Measurements from ENCODE around the gene PLCB1.

Gene PLCB1

GRCh38 chr20:8756410-8756809 is 624.3 kb downstream of the PLCB1 start:
- TF ChIP-seq TAF1 (IDR thresholded peaks at IDR 0.05; ENCODE audit: borderline replicate concordance, low read depth, low read length) (no peak), POLR2AphosphoS5 (IDR thresholded peaks at IDR 0.05; ENCODE audit: low read depth, low read length) (no peak), POLR2A (IDR thresholded peaks at IDR 0.05; ENCODE audit: low read depth, low read length) (no peak)
- no peak for DNase-seq (ENCODE audit: insufficient read length)
- FAIRE-seq: no peak

GRCh38 chr20:8757146-8757545 is 625.1 kb downstream of the PLCB1 start:
- no peak for FAIRE-seq
- TF ChIP-seq TAF1 (IDR thresholded peaks at IDR 0.05; ENCODE audit: borderline replicate concordance, low read depth, low read length) (no peak), POLR2AphosphoS5 (IDR thresholded peaks at IDR 0.05; ENCODE audit: low read depth, low read length) (no peak), POLR2A (IDR thresholded peaks at IDR 0.05; ENCODE audit: low read depth, low read length) (no peak)
- no peak for DNase-seq (ENCODE audit: insufficient read length)

DNA sequence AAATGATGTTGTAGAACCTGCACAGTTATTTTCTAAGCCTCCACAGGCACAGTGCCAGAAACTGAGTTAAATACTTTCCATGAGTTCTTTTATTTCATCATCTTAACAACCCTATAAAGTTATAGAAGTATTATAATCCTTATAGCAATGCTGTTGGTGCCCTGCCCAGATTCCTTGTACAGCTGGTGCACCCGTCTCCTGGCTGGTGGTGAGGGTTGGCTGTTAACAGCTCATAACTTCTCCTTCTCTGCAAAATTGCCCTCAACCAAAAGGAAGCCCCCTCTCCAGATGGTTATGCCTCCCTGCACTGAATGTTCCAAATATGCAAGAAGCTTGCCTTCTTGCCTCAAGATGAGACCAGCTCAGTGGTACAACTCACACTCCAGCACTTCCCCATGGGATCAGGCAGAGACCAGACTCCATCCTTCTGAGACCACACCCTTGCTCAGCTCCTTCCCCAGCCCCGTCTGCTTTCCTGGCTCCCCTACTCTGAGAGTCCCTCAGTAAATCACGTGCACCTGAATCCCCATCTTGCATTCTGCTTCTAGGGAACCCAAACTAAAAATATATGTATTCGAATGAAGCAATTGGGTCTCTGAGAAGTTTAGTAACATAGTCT is 632.4 kb downstream of the PLCB1 start:
- no peak for FAIRE-seq
- no peak for DNase-seq (ENCODE audit: insufficient read length)
- no peak for TF ChIP-seq TAF1 (IDR thresholded peaks at IDR 0.05; ENCODE audit: borderline replicate concordance, low read depth, low read length)
- TF ChIP-seq POLR2A (IDR thresholded peaks at IDR 0.05; ENCODE audit: low read depth, low read length): no peak
- no peak for TF ChIP-seq POLR2AphosphoS5 (IDR thresholded peaks at IDR 0.05; ENCODE audit: low read depth, low read length)

GRCh38 chr20:8766868-8767390 is 634.9 kb downstream of the PLCB1 start:
- DNase-seq (ENCODE audit: insufficient read length) (no peak), FAIRE-seq (no peak)
- TF ChIP-seq POLR2A (IDR thresholded peaks at IDR 0.05; ENCODE audit: low read depth, low read length) (no peak), POLR2AphosphoS5 (IDR thresholded peaks at IDR 0.05; ENCODE audit: low read depth, low read length) (no peak), TAF1 (IDR thresholded peaks at IDR 0.05; ENCODE audit: borderline replicate concordance, low read depth, low read length) (no peak)

GRCh38 chr20:8774412-8774811 is 642.3 kb downstream of the PLCB1 start:
- no peak for FAIRE-seq
- no peak for DNase-seq (ENCODE audit: insufficient read length)
- TF ChIP-seq POLR2A (IDR thresholded peaks at IDR 0.05; ENCODE audit: low read depth, low read length) (no peak), POLR2AphosphoS5 (IDR thresholded peaks at IDR 0.05; ENCODE audit: low read depth, low read length) (no peak), TAF1 (IDR thresholded peaks at IDR 0.05; ENCODE audit: borderline replicate concordance, low read depth, low read length) (no peak)

GRCh38 chr20:8777911-8778310 is 645.8 kb downstream of the PLCB1 start:
- FAIRE-seq: no peak
- no peak for DNase-seq (ENCODE audit: insufficient read length)
- TF ChIP-seq POLR2A (IDR thresholded peaks at IDR 0.05; ENCODE audit: low read depth, low read length) (no peak), POLR2AphosphoS5 (IDR thresholded peaks at IDR 0.05; ENCODE audit: low read depth, low read length) (no peak), TAF1 (IDR thresholded peaks at IDR 0.05; ENCODE audit: borderline replicate concordance, low read depth, low read length) (no peak)

- FAIRE-seq: no peak
- no peak for DNase-seq (ENCODE audit: insufficient read length)
- TF ChIP-seq TAF1 (IDR thresholded peaks at IDR 0.05; ENCODE audit: borderline replicate concordance, low read depth, low read length): no peak
- no peak for TF ChIP-seq POLR2AphosphoS5 (IDR thresholded peaks at IDR 0.05; ENCODE audit: low read depth, low read length)
- no peak for TF ChIP-seq POLR2A (IDR thresholded peaks at IDR 0.05; ENCODE audit: low read depth, low read length)
These were observed 646.3 kb downstream of the PLCB1 start for GRCh38 chr20:8778387-8778786.

- TF ChIP-seq POLR2AphosphoS5 (IDR thresholded peaks at IDR 0.05; ENCODE audit: low read depth, low read length) (no peak), POLR2A (IDR thresholded peaks at IDR 0.05; ENCODE audit: low read depth, low read length) (no peak), TAF1 (IDR thresholded peaks at IDR 0.05; ENCODE audit: borderline replicate concordance, low read depth, low read length) (no peak)
These were observed 648.8 kb downstream of the PLCB1 start for GRCh38 chr20:8780915-8781314.

DNA sequence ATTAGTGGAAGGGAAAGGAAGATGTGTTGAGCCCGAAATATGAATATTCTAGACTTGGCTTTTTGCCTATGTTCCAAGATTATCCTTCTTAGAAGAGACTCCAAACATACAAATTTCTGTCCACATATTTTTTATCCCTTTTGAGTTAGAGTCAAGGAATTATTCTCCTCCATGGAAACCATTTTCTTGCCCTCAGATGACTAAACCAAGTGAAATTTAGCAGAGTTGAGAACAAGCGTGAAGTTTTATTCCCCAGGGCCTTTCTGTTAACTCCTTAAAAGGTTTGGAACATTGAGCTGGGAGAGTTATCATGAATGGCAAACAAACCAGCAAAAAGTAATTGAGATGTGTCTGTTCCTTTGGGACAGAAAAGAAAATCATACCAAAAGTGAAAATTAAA is 650.7 kb downstream of the PLCB1 start:
- FAIRE-seq (no peak), DNase-seq (ENCODE audit: insufficient read length) (no peak)
- TF ChIP-seq POLR2AphosphoS5 (IDR thresholded peaks at IDR 0.05; ENCODE audit: low read depth, low read length) (no peak), POLR2A (IDR thresholded peaks at IDR 0.05; ENCODE audit: low read depth, low read length) (no peak), TAF1 (IDR thresholded peaks at IDR 0.05; ENCODE audit: borderline replicate concordance, low read depth, low read length) (no peak)

More at GRCh38 chr20:8780915-8781314, 648.8 kb downstream of the PLCB1 start:
- FAIRE-seq (no peak), DNase-seq (ENCODE audit: insufficient read length) (no peak)

DNA sequence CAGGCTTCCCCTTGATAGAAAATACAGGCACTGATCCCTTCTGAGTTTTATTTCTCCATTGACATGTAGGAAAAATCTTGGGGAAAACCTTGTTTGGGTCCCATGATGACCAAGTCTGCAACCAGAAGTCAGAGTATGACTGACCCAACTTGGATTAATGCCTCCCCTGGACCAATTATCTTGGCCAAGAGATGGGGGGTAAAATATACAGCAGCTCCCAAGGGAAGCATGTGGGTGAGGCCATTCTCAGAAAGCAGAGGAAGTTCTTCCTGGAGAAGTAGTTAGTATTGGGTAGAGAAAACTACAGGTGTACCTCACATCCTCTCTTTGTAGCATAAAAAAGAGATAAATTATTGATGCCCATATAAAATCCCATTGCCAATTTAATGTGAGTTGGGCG is 651.7 kb downstream of the PLCB1 start:
- FAIRE-seq (no peak), DNase-seq (ENCODE audit: insufficient read length) (no peak)
- TF ChIP-seq POLR2AphosphoS5 (IDR thresholded peaks at IDR 0.05; ENCODE audit: low read depth, low read length) (no peak), TAF1 (IDR thresholded peaks at IDR 0.05; ENCODE audit: borderline replicate concordance, low read depth, low read length) (no peak), POLR2A (IDR thresholded peaks at IDR 0.05; ENCODE audit: low read depth, low read length) (no peak)

DNA sequence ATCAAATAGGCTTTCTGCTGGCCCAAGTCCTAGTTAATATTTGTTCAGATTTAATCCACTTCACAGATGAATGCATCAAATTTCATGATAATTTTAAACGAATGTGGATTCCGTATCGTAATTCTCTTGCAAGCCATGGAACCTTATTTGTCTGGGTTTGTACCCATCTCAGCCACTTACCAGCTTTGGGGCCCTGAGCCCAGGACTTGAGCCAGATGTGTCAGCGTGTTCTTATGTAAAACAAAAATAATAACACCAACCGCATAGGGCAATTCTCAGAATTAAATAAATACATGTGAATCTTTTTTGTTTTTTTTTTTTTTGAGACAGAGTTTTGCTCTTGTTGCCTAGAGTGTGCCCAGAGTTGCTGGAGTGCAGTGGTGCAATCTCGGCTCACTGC is 654.3 kb downstream of the PLCB1 start:
- DNase-seq (ENCODE audit: insufficient read length): no peak
- TF ChIP-seq POLR2A (IDR thresholded peaks at IDR 0.05; ENCODE audit: low read depth, low read length) (no peak), POLR2AphosphoS5 (IDR thresholded peaks at IDR 0.05; ENCODE audit: low read depth, low read length) (no peak), TAF1 (IDR thresholded peaks at IDR 0.05; ENCODE audit: borderline replicate concordance, low read depth, low read length) (no peak)
- FAIRE-seq: no peak

DNA sequence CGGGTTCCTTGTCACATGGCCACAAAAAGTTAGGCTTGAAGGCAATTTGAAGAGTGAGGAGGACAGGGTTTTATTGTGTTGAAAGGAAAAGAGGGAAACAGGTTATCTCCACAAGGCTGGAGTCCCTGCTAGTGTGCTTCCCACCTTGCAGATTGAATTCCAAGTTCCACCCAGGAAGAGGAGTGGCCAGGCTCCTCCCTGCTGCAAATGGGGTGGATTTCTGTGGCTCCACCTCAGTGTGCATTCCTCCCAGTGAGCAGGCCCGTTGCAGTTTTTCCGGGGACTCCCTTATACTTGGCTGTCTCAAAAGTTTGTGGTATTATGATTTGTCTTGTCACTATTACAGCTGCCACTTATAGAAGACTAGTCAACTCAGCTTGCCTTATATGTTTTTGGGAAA is 655.0 kb downstream of the PLCB1 start:
- no peak for TF ChIP-seq POLR2AphosphoS5 (IDR thresholded peaks at IDR 0.05; ENCODE audit: low read depth, low read length)

More for the DNA sequence above, 655.0 kb downstream of the PLCB1 start:
- DNase-seq (ENCODE audit: insufficient read length) (no peak), FAIRE-seq (no peak)
